Colon (tissue), 2 donors: ENCODE measurements around the gene TRAPPC8.

Source experiments
- FAIRE-seq: peaks from 2 replicates; lab custom pipeline; 2012; peaks lifted over from hg19 to GRCh38; lab: Jason Lieb, UNC
- donor health status: control.
- donor health status: control.

Gene TRAPPC8

GRCh38 chr18:31792580-31792911, 150.4 kb downstream of the TRAPPC8 start:
- no peak for FAIRE-seq

DNA sequence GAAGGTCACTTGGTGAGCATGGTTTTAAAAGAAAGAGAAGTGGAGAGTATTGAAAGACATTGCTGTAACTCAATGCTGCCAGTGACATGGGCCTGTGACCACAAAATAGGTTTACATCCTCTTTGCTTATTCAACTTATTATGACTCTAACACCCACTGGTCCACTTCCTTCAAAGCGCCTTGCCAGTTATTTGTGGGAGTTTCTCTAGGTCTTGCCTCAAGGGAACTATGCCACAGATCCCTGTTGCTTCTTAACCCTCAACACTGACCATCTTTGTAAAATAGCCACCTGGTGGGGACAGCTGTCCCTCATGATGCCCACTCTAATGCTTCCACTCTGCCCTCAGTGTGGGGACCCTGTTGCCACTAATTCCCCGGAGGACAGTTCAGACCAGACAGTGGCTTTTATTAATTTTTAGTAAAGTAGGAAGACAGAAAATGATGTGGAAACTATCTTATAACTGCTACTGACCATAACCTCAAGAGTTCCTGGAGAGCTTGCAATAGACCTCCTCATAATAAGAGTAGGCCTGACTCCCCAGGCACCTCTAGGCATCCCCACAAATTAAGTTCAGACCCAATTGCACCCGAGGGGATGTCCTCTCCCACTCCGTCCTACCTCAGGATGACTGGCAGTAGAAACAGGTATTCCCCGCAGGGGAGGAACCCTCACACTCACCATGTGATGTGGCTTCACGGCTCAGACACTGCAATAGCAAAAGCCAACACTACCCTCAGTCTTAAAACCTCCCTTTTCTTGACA, 150.9 kb downstream of the TRAPPC8 start:
- no peak for FAIRE-seq

- FAIRE-seq: no peak
Observed at GRCh38 chr18:31789409-31789808, 153.5 kb downstream of the TRAPPC8 start.

DNA sequence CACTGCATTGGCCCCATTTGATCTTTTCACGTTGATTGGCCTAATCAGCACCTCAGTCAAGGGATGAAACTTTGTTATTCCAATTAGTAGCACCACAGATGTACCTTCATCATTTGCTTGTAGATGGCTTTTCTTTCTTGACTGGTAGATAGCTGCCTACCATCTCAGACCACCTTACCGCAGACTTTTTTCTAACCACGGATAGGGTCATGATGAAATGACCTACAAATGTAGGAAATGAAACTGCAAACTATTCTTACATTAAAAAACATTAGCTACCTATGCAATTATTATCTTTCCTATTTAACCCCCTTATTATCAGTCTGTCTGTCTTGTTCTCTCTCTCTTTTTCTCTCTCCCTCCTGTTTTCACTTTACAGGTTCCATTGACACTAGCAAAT, 159.9 kb downstream of the TRAPPC8 start:
- FAIRE-seq: no peak
